GM15510 (cell line): ENCODE data around the gene PTPRC.

Experiments
- POLR2A ChIP-seq: IDR thresholded peaks from 3 replicates; pipeline ENCODE4 v1.6.1; 2011; ENCODE audit warnings: borderline replicate concordance; ENCODE audit not compliant: insufficient read length; ENCODE audit errors: extremely low read depth

Gene PTPRC

DNA sequence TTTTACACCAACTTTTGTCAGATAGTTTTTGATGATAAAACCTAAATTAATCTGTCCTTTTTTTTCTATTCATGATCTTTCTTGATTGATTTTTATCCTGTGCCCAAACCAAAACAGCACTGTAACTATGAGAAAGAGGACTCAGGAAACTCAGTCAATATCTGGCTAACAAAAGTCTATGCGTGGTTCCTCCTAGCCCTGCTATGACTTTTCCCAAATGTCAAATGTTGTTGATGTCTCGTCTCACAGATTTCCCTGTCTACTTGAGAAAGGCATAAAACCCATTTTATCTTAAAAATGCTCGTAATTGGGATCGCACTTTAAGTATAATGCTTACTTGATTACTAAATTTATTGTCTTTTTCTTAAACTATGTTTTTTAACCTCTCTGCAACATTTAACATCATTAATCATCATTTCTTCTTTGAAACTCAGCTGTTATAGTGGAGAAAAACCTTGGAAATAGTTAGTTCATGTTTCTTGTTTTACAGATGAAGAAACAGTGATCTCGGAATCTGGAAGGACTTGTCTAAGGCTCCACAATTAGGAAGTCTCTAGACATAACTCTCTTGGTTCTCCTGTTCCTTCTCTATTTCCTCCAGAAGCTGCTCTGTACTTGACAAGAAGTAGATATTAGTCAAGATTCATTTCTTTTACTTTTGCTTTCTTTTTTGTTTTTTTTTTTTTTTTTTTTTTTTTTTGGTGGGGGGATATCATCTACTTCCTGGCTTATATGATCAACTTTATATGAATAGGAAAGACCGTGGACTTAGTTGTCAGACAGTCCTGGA, 26.2 kb upstream of the PTPRC start:
- no peak for TF ChIP-seq POLR2A

DNA sequence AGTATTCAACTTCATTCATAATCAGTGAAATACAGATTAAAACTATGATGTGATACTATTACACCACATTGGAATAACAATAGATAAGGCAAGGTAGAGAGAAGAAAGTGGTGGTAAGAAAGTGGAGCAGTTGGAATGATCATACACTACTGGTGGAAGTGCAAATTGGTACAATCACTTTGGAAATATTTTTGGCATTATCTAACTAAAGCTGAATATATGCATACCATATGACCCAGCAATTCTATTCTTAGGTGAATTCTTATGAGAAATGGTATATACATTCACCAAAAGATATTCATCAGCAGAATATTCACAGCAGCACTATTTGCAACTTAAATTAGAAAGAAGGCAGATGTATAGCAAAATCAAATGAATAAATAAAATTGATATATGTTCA, 21.4 kb upstream of the PTPRC start:
- no peak for TF ChIP-seq POLR2A

GRCh38 chr1:198619375-198620140, 19.3 kb upstream of the PTPRC start:
- TF ChIP-seq POLR2A = no peak

DNA sequence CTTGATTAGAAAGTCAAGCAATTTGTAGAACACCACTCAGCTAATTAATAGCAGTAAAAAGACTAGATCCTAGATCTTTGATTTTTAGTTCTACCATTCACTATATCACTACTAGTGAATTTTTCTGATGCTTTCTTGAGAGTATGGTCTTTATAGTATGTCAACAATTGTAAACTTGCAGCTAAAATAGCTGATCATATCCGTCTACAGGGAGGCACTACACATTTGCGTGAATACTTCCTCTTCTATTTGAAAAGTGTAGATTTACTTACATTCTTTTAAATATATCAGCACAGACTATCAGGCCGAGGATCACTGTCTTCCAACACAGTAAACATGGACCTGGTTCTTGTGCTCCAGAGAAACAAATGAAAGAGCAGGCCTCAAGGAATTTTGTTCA, 18.6 kb upstream of the PTPRC start:
- TF ChIP-seq POLR2A = no peak

- peak; percentile 21 for TF ChIP-seq POLR2A
Measured at GRCh38 chr1:198620951-198621824, 17.7 kb upstream of the PTPRC start.

GRCh38 chr1:198622001-198622400, 16.8 kb upstream of the PTPRC start:
- TF ChIP-seq POLR2A = no peak

GRCh38 chr1:198623752-198624647, 14.8 kb upstream of the PTPRC start:
- TF ChIP-seq POLR2A = no peak

- TF ChIP-seq POLR2A = no peak
Measured at GRCh38 chr1:198624648-198624980, 14.2 kb upstream of the PTPRC start.

- TF ChIP-seq POLR2A = no peak
Measured at GRCh38 chr1:198627436-198628066, 11.3 kb upstream of the PTPRC start.

DNA sequence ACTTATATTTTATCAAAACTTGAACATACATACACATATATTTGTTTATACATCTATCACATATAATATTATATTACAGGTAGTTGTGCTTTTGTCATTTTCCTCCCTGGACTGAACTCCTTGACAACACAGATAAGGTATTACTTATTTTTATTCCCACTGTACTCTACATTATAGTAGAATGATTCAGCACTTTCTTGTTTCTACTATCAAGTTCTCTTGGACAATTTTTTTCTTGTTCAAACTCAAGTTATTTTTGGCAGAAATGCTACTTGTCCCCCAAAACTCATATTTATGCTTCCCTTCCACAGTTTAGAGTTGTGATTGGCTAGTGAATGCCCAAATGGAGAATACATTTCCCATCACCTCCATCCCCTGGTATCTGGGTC, 10.8 kb upstream of the PTPRC start:
- TF ChIP-seq POLR2A = no peak

DNA sequence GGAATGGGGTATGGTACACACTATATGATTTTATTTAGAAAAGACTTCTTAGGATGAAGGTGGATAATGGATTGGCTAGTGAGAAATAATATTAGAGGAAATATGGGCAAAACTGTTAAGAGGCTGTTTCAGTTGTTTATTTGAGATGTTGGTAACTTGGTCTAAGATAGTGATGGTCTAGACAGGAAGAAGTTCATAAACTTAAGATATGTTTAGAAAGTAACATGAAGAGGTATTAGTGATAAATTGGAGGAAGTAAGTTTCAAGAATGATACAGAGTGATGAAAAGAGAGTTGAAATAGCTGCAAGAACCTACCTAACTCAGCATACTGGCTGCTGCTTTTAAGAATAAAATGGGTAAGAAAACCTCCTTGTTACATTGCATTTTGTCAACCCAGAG, 9.2 kb upstream of the PTPRC start:
- no peak for TF ChIP-seq POLR2A

GRCh38 chr1:198630863-198631262, 8.0 kb upstream of the PTPRC start:
- TF ChIP-seq POLR2A = no peak

DNA sequence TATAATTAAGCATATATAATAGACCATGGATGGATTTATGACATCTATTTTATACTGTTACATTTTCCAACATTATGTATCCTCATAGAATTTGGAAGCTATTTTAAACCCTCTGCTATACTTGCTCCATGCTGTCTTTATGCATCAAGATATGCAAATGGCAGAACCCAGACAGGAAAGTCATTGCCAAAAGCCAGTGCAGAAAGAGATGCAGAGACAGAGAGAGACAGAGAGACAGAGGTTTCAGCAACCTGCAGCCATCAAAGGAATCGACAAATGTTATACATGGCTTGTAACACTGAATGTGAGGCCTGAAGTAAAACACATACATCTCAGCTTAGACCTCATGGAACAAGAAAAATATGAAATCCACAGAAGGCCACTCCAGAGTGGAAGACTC, 7.5 kb upstream of the PTPRC start:
- TF ChIP-seq POLR2A = no peak

- TF ChIP-seq POLR2A = no peak
Measured at GRCh38 chr1:198632007-198632406, 6.8 kb upstream of the PTPRC start.
